Measurements from ENCODE around the gene C20orf144. TPM values are rescaled to one million over a fixed set of nuclear protein-coding genes. Genes with fewer than 3 reads are reported as not detected.

The C20orf144 gene
- total RNA-seq, 1 donor from 2014 or later: not detected

DNA sequence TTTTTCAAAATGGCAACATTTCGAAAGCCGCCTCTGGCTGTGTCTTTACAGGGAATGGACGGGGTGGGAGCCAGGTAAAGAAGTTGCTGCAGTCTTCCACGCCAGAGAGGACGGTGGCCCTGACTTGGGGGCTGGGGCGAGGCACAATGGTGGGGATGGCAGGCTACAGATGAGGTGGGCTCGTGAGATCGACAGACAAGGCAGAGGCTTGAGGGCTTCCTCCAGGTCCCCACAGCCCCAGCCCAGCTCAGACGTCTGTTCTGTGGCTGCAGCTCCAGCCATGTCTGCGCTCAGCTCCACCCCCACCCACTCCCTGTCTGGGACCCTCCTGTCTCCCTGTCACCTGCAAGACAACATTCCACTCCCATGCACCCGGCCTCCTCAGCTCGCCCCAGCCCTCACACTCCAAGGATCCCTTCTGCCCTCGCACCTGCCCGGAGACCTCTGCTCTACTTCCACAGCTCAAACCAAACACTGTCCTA is 7.4 kb upstream of the C20orf144 start:
- DNase-seq (ENCODE audit: low read depth): no peak
- TF ChIP-seq, protein P1, sequence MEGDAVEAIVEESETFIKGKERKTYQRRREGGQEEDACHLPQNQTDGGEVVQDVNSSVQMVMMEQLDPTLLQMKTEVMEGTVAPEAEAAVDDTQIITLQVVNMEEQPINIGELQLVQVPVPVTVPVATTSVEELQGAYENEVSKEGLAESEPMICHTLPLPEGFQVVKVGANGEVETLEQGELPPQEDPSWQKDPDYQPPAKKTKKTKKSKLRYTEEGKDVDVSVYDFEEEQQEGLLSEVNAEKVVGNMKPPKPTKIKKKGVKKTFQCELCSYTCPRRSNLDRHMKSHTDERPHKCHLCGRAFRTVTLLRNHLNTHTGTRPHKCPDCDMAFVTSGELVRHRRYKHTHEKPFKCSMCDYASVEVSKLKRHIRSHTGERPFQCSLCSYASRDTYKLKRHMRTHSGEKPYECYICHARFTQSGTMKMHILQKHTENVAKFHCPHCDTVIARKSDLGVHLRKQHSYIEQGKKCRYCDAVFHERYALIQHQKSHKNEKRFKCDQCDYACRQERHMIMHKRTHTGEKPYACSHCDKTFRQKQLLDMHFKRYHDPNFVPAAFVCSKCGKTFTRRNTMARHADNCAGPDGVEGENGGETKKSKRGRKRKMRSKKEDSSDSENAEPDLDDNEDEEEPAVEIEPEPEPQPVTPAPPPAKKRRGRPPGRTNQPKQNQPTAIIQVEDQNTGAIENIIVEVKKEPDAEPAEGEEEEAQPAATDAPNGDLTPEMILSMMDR (conservative IDR thresholded peaks at IDR 0.05; ENCODE audit: low read depth, low read length): no peak

DNA sequence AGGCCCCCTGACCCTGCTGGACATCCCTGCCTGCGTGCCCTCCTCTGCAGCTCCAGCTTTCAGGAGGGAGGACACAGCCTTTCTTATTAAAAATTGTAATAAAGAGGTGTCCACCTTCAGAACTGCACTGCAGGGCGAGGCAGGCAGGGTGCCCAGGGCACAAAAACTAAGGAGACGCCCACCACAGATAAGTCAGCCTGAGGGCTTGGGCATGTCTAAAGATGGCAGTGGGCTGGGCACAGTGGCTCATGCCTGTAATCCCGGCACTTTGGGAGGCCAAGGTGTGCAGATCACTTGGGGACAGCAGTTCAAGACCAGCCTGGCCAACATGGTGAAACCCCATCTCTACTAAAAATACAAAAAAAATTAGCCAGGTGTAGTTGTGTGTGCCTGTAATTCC is 7.0 kb upstream of the C20orf144 start:
- TF ChIP-seq, protein P1 (conservative IDR thresholded peaks at IDR 0.05; ENCODE audit: low read depth, low read length): no peak
- no peak overlapping the region for H3K4me3 ChIP-seq (ENCODE audit: low read depth, low read length)
- no peak for DNase-seq (ENCODE audit: low read depth)

More for the DNA sequence above, 7.4 kb upstream of the C20orf144 start:
- H3K4me3 ChIP-seq (ENCODE audit: low read depth, low read length): no peak overlapping the region

DNA sequence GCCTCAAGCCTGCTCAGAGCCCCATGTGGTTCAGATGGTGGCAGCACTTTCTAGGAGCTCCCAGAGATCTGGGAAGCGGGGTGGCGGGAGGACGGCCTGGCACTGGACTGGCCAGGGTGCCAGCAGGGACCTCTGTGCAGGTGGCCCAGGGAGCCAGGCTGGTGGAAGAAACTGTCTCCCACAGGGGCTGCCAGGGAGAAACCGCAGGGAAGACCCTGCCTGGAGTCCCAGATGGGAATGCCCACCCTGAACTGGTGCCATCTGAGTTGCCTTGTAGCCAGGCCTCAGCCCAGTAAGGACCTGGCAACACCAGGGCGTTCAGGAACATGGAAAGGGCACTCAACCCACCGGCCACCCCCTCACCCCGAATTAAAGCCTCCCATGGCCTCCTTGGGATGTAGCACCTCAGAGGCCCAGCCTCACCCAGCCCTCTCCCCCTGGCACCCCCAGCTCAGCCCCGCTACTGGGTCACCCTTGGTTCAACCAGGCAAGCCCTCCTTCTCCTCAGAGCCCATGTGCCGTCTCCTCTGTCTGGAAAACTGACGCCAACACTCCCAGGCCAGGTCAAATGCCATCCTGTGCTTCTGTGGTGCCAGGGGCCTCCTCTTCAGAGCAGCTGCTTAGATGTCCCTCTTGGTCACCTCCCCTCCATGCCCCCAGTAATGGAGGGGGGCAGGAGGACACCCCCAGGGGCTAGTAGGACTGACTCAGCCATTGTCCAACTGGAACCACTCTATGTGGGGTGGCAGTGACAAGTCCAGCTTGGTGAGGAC is 5.9 kb upstream of the C20orf144 start:
- no peak overlapping the region for H3K4me3 ChIP-seq (ENCODE audit: low read depth, low read length)
- no peak for DNase-seq (ENCODE audit: low read depth)
- TF ChIP-seq, protein P1 (conservative IDR thresholded peaks at IDR 0.05; ENCODE audit: low read depth, low read length): no peak

DNA sequence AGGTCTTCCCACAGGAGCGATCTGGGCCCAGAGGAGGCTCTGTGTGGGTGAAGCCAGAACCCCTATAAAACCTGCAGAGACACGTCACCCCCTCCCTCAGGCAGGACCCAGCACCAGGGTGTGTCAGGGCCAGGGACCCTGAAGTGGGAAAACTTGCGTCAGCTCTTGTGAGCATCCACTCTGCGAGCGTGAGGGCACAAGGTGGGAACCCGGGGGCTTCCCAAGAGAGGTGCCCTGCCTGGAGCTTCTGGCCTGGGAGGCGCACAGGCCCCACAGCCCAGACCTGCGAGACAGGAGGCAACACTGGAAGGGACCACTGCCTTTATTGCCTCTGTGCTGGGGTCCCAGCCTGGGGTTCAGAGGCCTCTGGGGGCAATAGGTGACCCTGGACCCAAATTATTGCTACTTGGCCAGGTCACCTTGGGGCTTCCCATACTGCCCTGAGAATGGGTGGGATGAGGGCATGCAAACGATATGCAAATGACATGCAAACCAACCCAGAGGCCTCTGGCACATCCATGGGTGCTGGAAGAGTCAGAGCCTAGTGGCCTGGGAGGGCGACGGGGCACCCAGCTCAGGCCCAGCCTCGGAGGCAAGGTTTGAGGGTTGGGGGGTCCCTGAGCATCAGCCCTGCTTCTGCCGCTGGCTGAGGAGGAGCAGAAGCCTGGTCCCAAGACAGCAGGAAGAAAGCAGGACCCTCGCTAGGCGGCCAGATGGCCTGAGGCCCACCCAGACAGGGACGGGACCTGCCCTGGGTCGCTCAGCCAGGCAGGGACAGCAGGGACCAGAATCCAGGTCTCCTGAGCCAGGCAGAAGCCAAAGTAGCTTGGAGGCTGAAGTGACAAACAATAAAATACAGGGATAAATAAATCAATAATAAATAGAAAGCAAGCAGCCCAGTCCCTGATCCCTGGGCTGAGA is 5.1 kb upstream of the C20orf144 start:
- no peak overlapping the region for H3K4me3 ChIP-seq (ENCODE audit: low read depth, low read length)
- TF ChIP-seq, protein P1 (conservative IDR thresholded peaks at IDR 0.05; ENCODE audit: low read depth, low read length): no peak
- no peak for DNase-seq (ENCODE audit: low read depth)

DNA sequence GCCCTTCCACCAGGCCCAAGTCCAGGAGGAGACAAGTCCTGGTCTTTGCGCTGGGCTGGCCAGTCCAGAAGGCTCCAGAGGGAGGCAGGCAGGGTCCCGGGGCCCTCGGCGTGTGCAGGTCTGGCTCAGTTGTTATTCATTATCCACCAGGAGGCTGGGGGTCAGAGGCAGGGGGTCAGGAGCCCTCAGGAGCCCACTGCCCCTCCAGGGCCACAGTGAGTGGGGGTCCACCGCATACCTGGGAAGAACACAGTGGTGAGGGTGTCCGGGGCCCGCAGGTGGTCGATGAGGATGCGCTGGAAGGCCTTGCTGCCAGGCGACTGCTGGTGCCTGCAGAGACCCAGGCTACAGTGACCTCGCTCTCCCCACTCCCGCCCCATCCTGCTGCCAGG is 4.4 kb upstream of the C20orf144 start:
- no peak overlapping the region for H3K4me3 ChIP-seq (ENCODE audit: low read depth, low read length)
- TF ChIP-seq, protein P1 (conservative IDR thresholded peaks at IDR 0.05; ENCODE audit: low read depth, low read length): no peak
- DNase-seq (ENCODE audit: low read depth): no peak

DNA sequence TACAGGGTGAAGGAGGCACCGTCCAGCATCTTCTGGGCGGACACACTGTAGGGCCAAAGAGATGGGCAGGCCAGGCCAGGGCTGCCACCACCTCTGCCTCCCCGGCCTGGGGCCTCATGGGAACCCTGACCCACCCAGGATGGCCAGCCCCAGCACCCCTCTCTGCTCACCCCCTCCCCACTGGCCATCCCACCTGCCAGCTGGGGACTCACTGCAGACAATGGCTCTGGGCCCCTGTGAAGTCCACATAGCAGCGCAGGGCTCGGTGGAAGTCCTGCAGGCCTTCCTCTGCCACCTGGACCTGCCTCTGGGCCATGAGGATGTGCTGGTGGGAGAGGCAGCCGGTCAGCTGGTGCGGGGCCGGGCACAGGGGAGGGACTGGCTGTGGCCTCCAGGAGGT is 3.6 kb upstream of the C20orf144 start:
- TF ChIP-seq, protein P1 (conservative IDR thresholded peaks at IDR 0.05; ENCODE audit: low read depth, low read length): no peak
- no peak overlapping the region for H3K4me3 ChIP-seq (ENCODE audit: low read depth, low read length)
- DNase-seq (ENCODE audit: low read depth): no peak
